Ovary (tissue), 3 donors: ENCODE data around the gene ADCYAP1.

Experiments
- CTCF ChIP-seq, 3 donors: fragments of 450-650 bp in 2 of 3; fragments of 200-600 bp in 1 of 3; IDR thresholded peaks; one replicate each; pipeline versions ENCODE4 v1.5.1 to v1.8.0; 2016 to 2022; ENCODE audit warnings: antibody characterized with exemption in 3 of 3, mild to moderate bottlenecking in 1 of 3
- EP300 ChIP-seq: sonication (generic); formaldehyde crosslinking; IDR thresholded peaks from one replicate; pipeline ENCODE4 v1.6.1; 2017; ENCODE audit warnings: antibody characterized with exemption
- POLR2A ChIP-seq: fragments of 450-650 bp; IDR thresholded peaks from one replicate; pipeline ENCODE4 v1.6.1; 2017; ENCODE audit warnings: antibody characterized with exemption, mild to moderate bottlenecking, moderate library complexity
- donor health status: DM: no; HTN: no; CAD: no.

- TF ChIP-seq CTCF (IDR thresholded peaks at IDR 0.05), result no peak
- TF ChIP-seq POLR2A, result no peak
- no peak for TF ChIP-seq EP300
Measured at GRCh38 chr18:857986-858385, 46.7 kb upstream of the ADCYAP1 start.
